Glutamatergic neuron (in vitro differentiated cells): ENCODE data around the gene FLT4. TPM values are rescaled to one million over a fixed set of nuclear protein-coding genes. Genes with fewer than 3 reads are reported as not detected.

Experiments
- DNase-seq: peaks from one replicate; pipeline ENCODE4 v3.0.0; 2022
- H3K27ac Mint-ChIP-seq: one replicate; pipeline ENCODE4 v1.8.0; 2020; ENCODE audit warnings: mild to moderate bottlenecking, mixed read lengths, inconsistent platforms; ENCODE audit not compliant: unreplicated experiment
- H3K27me3 Mint-ChIP-seq: one replicate; pipeline ENCODE4 v1.8.0; 2020; ENCODE audit warnings: mild to moderate bottlenecking, moderate library complexity, mixed read lengths, inconsistent platforms; ENCODE audit not compliant: unreplicated experiment
- H3K36me3 Mint-ChIP-seq: one replicate; pipeline ENCODE4 v1.8.0; 2020; ENCODE audit warnings: mild to moderate bottlenecking, mixed read lengths, inconsistent platforms; ENCODE audit not compliant: unreplicated experiment
- H3K4me1 Mint-ChIP-seq: one replicate; pipeline ENCODE4 v1.8.0; 2020; ENCODE audit warnings: mild to moderate bottlenecking, low read depth, mixed read lengths, inconsistent platforms; ENCODE audit not compliant: unreplicated experiment
- H3K4me3 Mint-ChIP-seq: one replicate; pipeline ENCODE4 v1.8.0; 2020; ENCODE audit warnings: mild to moderate bottlenecking, mixed read lengths, inconsistent platforms; ENCODE audit not compliant: unreplicated experiment
- H3K9me3 Mint-ChIP-seq: one replicate; pipeline ENCODE4 v1.8.0; 2020; ENCODE audit warnings: mild to moderate bottlenecking, moderate library complexity, mixed read lengths, inconsistent platforms; ENCODE audit not compliant: unreplicated experiment
- total RNA-seq: library from RNA; stranded (reverse); fragmentation: NEBNext Ultra II Directional; extraction: Animal tissue kit (Norgen Biotek cat#: 25700); gene quantifications from one replicate; pipeline ENCODE4 v1.2.1, GENCODE V29; 2021; ENCODE audit not compliant: unreplicated experiment
- TF ChIP-seq, protein P1 (sequence below): fragments of 200-600 bp; sonication (generic); IDR thresholded peaks from one replicate; pipeline ENCODE4 v1.5.0; 2021; ENCODE audit not compliant: partially characterized antibody, unreplicated experiment

Gene FLT4
- total RNA-seq, 1 donor from 2014 or later = 0.17 TPM

DNA sequence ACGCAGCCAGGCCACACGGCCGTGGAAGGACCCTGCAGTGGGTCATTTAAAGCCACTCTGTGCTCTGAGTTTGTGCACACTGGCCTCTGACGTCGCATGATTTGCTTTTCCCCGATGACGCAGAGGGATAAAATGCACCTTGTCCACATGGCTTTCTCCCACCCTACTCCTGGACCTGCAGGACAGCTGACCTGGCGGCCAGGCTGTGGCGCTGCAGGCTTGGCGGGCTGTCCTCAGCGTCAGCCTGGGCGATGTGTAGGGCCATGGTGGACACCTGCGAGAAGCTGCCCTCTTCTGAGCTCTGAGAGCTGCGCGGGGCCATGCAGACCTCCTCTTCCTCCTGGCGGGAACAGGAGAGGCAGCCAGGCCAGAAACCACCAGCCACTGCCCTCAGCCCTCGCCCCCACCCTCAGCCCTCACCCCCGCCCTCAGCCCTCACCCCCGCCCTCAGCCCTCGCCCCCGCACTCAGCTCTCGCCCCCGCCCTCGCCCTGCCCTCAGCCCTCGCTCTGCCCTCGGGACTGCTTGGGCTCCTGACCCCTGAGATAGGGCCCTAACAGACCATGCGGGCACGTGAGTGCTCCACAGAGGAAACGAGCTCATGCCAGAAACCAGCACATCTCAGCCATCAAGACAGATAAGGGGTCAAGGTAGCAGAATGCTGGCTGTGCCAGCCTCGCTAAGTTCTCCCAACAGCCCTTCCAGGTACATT is 38.1 kb downstream of the FLT4 start:
- TF ChIP-seq, protein P1, sequence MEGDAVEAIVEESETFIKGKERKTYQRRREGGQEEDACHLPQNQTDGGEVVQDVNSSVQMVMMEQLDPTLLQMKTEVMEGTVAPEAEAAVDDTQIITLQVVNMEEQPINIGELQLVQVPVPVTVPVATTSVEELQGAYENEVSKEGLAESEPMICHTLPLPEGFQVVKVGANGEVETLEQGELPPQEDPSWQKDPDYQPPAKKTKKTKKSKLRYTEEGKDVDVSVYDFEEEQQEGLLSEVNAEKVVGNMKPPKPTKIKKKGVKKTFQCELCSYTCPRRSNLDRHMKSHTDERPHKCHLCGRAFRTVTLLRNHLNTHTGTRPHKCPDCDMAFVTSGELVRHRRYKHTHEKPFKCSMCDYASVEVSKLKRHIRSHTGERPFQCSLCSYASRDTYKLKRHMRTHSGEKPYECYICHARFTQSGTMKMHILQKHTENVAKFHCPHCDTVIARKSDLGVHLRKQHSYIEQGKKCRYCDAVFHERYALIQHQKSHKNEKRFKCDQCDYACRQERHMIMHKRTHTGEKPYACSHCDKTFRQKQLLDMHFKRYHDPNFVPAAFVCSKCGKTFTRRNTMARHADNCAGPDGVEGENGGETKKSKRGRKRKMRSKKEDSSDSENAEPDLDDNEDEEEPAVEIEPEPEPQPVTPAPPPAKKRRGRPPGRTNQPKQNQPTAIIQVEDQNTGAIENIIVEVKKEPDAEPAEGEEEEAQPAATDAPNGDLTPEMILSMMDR = no peak
- H3K27ac Mint-ChIP-seq = no peak overlapping the region
- H3K27me3 Mint-ChIP-seq = peaks cover 2% of the 10 kb centered on the region

DNA sequence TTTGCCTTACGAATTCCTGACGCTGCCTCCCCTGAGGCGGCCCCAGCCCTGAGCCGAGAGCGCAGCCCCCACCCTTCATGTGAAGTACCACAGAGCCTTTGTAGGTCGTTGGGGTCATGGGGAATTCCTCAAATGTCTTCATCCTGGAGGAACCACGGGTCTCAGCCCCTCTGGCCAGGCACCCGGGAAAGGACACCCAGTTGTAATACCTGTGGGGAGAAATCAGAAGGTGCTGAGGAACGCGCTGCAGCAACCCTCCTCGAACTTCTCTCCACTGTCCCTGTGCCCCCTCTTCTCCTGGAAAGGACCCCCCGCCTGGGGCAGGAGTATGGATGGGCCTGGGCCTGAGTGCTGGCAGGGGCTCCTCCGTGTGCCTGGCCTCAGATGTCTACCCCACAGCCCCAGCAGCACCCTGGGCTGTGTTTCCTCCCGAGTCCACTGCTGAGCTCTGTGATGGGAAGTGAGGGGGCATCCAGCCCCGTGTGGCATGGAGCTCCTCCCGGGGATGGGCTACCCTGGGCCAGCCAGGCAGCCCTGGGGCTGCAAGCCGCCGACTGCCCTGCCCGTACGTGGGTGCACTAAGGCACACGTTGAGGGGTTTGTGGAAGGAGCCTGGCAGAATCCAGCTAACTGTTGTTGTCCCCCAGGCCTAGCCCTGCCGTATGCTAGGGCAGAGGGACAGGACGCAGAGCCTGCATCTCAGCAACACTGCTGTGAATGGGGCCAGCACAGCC is 39.4 kb downstream of the FLT4 start:
- Mint-ChIP-seq H3K4me3 (no peak overlapping the region), H3K9me3 (peaks cover under 1% of the 10 kb centered on the region), H3K27me3 (no peaks in the 10 kb centered on the region), H3K27ac (no peak overlapping the region), H3K4me1 (no peaks in the 10 kb centered on the region), H3K36me3 (no peaks in the 10 kb centered on the region)
- no peak for DNase-seq
- TF ChIP-seq, protein P1 = no peak

More for the DNA sequence above, 38.1 kb downstream of the FLT4 start:
- Mint-ChIP-seq H3K4me3 (no peak overlapping the region), H3K9me3 (peaks cover 4% of the 10 kb centered on the region), H3K36me3 (no peaks in the 10 kb centered on the region), H3K4me1 (no peaks in the 10 kb centered on the region)
- no peak for DNase-seq

DNA sequence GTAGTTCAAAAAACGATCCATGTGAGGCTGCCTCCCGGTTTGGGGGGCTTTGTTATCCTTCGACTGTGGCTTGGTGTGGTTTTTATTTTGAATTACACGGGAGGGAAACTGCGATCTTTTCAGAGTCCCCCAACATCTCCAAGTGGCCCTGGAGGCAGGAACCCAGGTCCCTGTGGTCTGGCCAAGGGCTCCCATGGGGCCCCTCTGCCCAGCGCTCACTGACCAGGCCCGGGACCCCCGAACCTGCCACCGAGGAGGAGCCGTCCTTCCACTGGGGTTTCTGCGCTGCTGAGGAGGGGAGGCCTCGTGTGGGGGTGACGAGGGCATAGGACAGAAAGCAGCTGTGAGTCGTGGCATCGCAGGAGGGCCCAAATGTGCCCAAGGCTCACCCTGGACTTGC is 40.0 kb downstream of the FLT4 start:
- H3K4me1 Mint-ChIP-seq = no peaks in the 10 kb centered on the region
- peaks cover 3% of the 10 kb centered on the region for H3K36me3 Mint-ChIP-seq
- no peak overlapping the region for H3K4me3 Mint-ChIP-seq
- no peaks in the 10 kb centered on the region for H3K9me3 Mint-ChIP-seq
- TF ChIP-seq, protein P1 = no peak
- H3K27me3 Mint-ChIP-seq = peaks cover 2% of the 10 kb centered on the region
- DNase-seq = no peak
- H3K27ac Mint-ChIP-seq = no peak overlapping the region

DNA sequence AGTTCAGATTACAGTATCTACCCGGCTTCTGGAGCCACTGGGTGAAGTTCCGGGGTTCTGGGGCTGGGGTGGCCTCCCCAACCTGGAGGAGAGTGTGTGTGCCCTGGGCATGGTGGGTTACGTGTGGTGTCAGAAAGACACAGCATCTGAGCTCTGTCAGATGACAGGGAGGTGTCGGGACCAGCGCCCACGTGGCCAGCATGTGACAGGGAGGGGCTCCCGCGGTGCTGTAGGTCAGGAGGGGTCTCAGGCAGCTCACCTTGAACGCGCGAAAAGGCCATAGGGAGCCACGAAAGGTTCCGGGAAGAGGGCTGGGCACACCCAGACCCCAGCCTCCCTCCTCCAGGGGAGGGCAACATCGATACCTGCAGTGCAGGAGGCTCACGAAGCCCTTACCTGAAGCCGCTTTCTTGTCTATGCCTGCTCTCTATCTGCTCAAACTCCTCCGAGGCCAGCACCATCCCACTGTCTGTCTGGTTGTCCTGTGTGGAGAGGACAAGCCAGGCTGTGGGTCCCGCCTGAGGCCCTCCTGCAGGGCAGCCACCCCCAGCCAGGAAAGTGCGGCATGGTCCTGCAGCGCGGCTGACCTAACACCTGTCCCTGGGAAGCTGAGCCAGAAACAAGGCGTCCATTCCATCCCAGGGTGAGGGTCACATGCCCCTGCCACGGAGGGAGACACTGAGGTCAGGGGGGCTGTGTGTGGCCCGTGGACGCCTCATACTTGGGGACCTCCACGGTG is 40.7 kb downstream of the FLT4 start:
- H3K27me3 Mint-ChIP-seq = peaks cover 2% of the 10 kb centered on the region
- DNase-seq = no peak
- peaks cover 3% of the 10 kb centered on the region for H3K9me3 Mint-ChIP-seq
- H3K27ac Mint-ChIP-seq = no peak overlapping the region
- TF ChIP-seq, protein P1 = no peak
- peaks cover 5% of the 10 kb centered on the region for H3K36me3 Mint-ChIP-seq
- H3K4me3 Mint-ChIP-seq = no peak overlapping the region
- H3K4me1 Mint-ChIP-seq = no peaks in the 10 kb centered on the region
